Suprapubic skin (tissue), 3 donors: ENCODE results near the gene ZNF592.

Experiments used
- POLR2A ChIP-seq, 2 donors: fragments of 450-650 bp; IDR thresholded peaks; one replicate each; pipeline ENCODE4 v1.6.1; 2017; ENCODE audit warnings: antibody characterized with exemption in 2 of 2, mild to moderate bottlenecking in 2 of 2, moderate library complexity in 2 of 2
- TF ChIP-seq, protein P1 (sequence below), 2 donors: fragments of 200-600 bp in 1 of 2; fragments of 450-650 bp in 1 of 2; sonication (generic) in 1 of 2; IDR thresholded peaks; one replicate each; pipeline ENCODE4 v1.5.1; 2016 to 2019; ENCODE audit warnings: antibody characterized with exemption in 2 of 2, mild to moderate bottlenecking in 1 of 2, moderate library complexity in 1 of 2

- TF ChIP-seq, protein P1, sequence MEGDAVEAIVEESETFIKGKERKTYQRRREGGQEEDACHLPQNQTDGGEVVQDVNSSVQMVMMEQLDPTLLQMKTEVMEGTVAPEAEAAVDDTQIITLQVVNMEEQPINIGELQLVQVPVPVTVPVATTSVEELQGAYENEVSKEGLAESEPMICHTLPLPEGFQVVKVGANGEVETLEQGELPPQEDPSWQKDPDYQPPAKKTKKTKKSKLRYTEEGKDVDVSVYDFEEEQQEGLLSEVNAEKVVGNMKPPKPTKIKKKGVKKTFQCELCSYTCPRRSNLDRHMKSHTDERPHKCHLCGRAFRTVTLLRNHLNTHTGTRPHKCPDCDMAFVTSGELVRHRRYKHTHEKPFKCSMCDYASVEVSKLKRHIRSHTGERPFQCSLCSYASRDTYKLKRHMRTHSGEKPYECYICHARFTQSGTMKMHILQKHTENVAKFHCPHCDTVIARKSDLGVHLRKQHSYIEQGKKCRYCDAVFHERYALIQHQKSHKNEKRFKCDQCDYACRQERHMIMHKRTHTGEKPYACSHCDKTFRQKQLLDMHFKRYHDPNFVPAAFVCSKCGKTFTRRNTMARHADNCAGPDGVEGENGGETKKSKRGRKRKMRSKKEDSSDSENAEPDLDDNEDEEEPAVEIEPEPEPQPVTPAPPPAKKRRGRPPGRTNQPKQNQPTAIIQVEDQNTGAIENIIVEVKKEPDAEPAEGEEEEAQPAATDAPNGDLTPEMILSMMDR (IDR thresholded peaks at IDR 0.05): no peak
- TF ChIP-seq POLR2A (IDR thresholded peaks at IDR 0.05): no peak
Observed at GRCh38 chr15:84834229-84834955, 86.0 kb downstream of the ZNF592 start.
